ENCODE results near the gene TLX3. TPM values are rescaled to one million over a fixed set of nuclear protein-coding genes. Genes with fewer than 3 reads are reported as not detected.

The TLX3 gene
- total RNA-seq, 1 donor from 2014 or later, result not detected

DNA sequence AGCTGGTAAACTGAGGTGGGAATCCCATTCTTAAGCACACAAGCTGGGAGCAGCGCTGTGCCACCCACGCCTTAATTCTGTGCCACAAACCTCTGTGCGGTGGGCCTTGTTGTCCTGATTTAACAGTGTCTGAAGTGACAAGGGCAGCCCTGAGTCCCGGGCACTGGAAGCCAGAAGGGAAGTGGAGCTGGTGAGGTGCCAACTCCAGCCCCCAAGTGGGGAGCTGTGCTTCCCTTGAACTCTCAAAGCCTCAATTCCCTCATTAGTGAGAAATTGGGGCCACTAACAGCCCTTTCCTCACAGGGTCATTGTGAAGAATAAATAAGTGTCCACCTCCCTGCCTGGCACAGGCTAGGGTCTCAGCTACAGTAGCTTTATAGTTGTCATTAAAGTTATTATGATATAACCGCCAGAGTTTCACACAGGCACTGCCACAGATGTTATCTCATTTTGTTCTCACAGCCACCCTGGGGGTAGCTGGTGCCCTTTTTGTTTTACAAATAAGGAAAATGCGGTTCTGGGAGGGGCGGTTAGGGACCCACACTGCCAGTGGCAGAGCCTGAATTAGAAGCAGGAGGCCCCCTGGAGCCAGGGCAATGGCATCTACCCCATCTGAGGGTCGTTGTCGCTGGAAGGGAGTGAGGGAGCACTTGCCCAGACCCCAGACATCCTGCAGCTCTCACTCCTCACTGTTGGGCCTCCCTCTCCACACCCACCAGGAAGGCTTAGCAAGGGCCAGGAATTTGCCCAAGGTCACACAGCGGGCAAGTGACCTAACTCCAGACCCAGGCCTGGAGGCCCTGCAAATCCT is 2.1 kb upstream of the TLX3 start:
- ATAC-seq, result no peak

- no peak for ATAC-seq
Observed at GRCh38 chr5:171307789-171308452, 1.1 kb upstream of the TLX3 start.

DNA sequence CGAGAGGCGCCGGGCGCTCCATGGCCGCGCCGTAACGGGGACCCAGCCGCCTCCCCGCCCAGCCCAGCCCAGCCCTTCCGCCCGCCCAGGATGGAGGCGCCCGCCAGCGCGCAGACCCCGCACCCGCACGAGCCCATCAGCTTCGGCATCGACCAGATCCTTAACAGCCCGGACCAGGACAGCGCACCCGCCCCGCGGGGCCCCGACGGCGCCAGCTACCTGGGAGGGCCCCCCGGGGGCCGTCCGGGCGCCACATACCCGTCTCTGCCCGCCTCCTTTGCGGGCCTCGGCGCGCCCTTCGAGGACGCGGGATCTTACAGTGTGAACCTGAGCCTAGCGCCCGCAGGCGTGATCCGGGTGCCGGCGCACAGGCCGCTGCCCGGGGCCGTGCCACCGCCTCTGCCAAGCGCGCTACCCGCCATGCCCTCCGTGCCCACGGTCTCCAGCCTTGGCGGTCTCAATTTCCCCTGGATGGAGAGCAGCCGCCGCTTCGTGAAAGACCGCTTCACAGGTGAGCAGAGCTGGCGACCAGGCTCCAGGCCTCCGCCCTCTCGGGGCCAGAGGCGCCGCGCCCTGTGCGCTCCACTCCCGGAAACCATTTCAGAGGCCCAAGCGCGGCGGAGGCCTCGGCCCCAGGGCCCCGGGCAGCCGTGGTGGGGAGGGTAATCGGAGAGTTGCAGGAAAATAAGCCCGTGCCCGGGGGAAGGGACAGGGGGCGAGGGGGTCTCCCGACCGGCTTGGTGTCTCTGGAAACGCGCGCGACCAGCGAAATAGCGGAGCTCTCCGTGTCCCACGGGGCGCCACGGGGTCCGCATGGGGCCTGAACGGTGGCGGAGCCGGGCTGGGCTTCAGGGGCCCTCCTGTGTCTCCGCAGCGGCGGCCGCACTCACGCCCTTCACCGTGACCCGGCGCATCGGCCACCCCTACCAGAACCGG is 496 bp downstream of the TLX3 start:
- no peak for ATAC-seq

DNA sequence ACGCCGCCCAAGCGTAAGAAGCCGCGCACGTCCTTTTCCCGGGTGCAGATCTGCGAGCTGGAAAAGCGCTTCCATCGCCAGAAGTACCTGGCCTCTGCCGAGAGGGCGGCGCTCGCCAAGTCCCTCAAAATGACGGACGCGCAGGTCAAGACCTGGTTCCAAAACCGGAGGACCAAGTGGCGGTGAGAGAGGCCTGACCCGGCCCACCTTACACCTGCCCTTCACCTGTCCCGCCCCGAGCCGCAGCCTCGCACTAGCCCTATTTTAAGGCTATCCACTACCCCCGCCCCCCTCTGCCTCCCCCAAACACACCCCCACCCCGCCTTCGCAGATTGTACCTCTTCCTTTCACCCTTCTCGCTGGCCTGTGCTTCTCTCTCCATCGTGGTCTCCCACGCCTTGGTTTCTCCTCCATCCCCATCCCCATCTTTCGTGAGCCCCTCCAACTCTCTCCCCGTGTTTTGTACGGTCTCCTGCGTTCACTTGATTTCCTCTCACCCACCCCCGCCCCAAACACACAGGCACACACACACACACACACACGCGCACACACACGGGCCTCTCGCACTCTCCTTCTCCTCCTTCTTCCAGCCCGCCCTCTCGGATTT is 1.3 kb downstream of the TLX3 start:
- no peak for ATAC-seq

DNA sequence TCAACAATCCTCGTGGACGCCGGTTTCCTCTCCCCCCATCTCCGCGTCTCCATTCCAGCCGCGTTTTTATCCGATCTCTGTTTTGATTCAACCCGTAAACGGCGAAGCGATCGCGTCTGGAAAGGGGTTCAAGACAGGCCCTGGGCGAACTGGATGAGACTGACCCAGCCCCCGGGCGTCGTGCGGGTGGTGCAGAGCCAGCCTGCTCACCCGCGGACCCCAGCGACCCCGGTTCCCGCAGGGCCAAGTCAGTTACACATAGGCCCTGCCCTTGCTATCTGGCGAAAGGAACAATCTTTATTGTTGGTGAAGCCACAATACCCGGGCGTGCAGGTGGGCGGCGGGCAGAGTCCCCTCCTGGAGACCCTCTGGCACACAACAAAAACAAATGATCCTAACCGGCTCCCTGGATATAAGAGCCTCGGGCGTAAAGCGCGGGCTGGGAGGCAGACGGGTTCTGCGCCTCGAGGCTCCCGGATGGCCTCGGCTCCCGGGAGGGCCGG is 1.8 kb downstream of the TLX3 start:
- no peak for ATAC-seq

GRCh38 chr5:171311322-171312077 is 2.5 kb downstream of the TLX3 start:
- ATAC-seq, result peak; percentile 26

DNA sequence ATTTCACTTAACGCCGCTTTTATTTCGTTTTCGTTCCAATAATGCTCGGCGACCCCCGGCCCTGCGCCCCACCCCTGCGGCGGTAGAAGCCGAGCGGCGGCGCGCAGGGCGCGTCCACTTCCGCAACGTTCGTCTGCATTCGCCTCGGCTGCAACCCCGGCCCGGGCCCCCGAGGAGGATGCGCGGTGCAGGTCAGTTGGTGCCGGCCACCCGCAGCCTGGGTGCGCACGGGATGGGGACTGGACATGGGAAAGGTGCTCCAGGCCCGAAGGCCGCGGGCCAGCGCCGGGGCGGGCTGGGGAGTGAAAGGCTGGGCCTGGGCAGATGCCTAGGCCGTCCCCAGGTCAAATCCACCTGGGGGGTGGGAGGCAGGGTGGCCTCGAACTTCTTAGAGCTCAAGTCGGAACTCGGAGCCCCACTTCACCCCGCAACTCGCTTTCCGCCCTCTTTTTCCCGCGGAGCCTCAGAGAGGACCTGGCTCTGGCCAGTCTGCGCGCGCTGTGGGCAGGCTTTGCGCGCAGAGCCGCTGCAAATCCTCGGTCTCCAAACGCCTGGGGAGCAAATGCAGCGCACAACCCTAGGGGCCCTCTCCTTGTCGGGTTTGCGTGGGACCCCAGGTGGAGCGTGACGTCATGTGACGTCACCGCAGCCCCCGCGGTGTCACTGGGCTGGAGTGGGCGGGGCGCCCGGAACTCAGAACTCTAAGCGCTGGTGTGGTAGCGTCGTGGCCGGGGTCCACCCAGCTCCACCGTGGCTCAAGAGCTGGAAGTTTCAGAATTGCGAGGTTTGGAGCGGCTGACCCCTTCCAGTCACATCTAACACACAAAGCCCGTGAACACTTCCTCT is 3.3 kb downstream of the TLX3 start:
- peak; percentile 15 for ATAC-seq

DNA sequence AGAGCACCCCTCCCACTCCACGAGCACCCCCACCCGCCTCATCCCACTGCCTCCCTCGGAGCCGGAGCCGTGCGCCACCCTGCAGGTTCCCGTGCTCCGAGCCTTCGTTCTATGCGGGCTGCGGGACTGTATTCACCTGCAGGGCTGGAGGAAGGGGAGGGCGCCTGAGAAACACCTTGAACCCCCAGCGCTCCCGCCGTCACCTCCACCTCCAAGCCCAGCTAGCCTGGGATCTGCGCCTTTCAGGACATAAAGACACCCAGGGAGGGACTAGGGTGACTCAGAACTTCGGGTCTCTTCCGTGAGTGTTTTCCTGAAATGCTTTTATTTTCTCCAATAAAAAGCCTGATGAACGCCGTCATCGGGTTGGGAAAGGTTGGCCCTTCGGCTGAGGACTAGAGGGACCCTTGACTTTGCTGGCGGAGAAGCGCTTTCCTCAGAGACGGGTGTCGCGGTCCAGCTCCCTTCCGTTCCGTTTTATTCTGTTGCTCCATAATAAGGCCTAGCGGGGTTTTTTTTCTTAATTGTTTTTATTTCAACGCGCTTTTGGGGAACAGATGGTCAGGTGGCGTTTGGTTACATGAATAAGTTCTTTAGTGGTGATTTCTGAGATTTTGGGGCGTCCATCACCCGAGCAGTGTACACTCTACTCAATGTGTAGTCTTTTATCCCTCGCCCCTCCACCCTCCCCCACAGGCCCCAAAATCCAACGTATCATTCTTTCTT is 4.6 kb downstream of the TLX3 start:
- no peak for ATAC-seq

- ATAC-seq, result no peak
Observed at GRCh38 chr5:171314728-171315385, 5.8 kb downstream of the TLX3 start.

- no peak for ATAC-seq
Observed at GRCh38 chr5:171315386-171315891, 6.4 kb downstream of the TLX3 start.

DNA sequence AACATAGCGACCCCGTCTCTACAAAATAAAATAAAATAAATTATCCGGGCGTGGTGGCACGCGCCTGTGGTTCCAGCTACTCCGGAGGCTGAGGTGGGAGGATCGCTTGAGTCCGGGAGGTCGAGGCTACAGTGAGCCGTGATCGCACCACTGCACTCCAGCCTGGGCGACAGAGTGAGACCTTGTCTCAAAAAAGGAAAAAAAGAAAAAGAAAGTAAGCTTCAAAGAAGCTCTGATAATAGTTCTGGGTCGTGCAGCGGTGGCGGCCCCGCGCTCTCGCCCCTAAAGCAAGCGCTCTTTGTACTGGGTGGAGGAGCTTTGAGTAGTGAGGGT is 6.8 kb downstream of the TLX3 start:
- ATAC-seq, result no peak

- ATAC-seq, result no peak
Observed at GRCh38 chr5:171316258-171317121, 7.4 kb downstream of the TLX3 start.

- ATAC-seq, result no peak
Observed at GRCh38 chr5:171317230-171317629, 8.2 kb downstream of the TLX3 start.

DNA sequence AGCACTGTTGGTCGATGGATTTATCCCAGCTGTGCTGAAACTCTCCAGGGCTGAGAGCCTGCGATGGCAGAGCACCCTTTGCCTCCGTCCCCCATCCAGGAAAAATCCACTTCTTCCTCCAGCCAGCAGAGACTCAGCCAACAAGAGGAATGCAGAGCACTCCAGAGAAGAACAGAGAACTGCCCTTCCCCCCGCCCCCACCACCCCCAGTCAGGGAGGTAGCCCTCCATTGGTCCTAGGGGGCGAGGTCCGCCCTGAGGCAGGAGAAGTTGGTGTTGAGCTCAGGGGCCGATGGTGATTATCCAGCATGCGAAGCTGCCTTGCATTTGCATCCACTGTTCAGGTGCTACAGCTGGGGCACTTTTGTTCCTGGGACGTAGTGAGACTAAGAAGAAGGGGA is 9.0 kb downstream of the TLX3 start:
- ATAC-seq, result no peak

DNA sequence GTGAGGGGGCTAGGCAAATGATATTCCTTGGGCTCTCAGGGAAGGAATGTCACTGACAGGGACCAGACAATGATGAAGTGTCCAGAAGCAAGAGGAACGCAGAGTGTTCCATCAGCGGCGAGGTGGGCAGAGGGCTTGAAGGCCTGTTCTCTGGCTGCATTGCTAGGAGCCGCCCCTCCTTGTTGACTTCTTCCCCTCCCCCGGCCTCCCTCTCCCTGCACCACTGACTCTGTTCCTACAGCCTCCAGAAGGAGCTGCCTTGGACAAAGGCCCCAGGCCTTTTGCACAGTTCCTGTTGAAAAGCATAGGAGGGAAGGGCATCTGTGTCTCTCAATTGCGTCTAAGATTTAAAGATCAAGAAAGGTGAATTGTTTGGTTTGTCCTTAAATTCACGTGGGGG is 12.4 kb downstream of the TLX3 start:
- ATAC-seq, result no peak

DNA sequence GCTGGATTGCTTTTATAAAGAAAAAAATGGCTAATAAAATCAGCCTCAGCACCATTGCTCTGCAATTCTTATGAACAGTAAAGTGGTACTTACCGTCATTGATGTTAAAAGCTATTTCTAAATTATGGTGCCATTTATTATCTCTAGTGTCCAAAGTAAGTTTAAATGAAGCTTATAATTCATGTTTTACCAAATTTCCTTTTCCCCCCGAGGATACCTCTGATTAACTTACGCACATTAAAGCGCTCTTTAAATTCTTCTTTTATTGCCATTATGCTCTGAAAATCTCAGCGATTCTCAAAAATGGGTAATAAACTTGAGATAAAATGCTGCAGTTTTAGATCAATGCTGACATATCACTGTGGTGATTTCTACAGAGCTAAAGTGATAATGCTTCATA is 13.5 kb downstream of the TLX3 start:
- ATAC-seq, result no peak

DNA sequence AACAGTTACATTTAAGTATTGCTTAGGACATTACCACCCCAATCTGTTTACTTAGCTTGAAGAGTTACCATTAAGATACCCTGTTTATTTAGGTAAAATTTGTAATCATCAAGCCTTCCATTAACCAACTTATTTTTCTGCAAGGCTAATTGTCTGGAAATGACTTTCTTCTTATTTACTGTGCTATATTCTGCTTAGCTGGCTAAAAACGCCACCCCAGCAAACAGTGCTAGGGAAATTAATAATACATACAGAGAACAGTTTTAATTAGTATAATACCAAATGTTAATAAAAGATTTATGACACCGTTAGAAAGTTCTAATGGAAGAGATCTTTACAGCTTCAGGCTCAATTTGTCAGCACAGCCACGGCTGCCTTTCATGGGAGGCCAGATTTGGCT is 14.0 kb downstream of the TLX3 start:
- ATAC-seq, result no peak

Measured in esophagus mucosa (tissue), 1 donor.